NCI-H146 treated with DMSO at 0.1 percent for 48 hours (cell line): Measurements from ENCODE around the gene GAS5.

ENCODE experiments used
- DNase-seq: peaks from one replicate; lab custom pipeline; 2025; ENCODE audit not compliant: unreplicated experiment; lab: John Stamatoyannopoulos, UW

GAS5 gene

DNA sequence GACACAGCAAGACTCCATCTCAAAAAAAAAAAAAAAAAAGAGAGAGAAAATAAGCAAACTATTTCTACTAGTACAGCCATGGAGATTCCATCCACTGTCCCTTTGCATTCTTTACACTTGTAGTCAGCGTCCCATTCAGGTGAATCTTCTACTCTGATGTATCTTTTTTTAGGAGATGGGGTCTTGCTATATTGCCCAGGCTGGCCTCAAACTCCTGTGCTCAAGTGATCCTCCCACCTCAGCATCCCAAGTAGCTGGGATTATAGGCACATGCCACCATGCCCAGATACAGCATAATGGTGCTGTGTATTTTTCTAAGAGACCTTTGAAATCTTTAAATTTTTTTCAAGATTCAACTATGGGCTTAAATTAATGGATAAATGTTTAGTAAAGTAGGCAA is 35.0 kb downstream of the GAS5 start:
- no peak for DNase-seq

DNA sequence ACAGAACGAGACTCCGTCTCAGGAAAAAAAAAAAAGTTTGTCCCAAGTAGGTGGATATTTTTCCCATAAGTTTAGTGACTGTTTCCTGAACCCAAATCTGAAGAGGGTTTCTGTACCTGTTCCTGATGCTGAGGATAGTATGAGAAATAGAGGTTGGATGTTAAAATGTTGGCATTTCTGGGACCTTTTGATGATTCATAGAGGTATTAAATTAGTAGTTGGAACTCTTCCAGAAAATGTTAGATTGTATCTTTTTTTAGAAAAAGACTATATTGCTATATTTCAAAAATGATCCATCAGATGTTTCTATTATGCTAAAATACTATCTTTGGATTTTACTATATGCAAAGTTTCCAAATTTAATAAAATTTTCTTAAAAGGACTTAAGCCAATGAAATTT is 40.2 kb downstream of the GAS5 start:
- no peak for DNase-seq

DNA sequence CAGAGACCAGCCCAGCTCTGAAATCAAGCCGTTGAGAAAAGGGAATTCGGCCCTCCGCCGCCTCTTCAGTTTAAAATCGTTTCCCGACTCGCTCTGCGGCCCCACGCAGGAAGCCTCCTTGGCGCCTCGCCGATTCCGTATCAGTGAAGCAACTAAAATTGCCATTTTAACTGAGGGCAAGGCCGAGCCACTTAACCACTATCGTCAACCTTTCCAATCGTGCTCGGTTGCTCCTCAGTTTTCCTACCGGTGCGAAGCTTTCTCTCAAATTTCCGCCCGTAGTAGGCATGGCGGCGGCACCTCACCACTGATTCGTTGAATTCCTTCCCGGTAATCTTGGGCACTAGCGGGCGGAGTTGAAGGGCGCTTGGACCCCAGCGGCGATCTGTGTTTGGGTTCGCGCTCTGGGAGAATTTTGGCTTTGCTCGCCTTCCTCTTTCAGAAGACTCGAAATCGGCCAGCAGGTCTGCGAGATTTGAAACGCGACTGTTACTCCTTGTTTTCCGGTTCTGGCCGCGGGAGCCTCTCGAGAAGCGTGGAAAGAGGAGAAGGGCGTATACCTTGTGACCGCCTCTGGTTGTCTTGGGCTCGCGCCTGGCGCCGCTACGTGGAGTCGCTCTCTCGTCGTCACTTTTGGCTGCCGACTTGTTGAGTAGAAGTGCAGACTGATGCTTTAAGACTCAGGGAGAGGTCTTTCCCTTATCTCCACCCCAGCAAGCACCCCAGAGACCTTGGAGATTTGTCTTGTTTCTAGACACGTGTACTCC is 43.3 kb downstream of the GAS5 start, which contains the start of the genes CENPL and DARS2:
Gene CENPL (minus strand): TSS at position 569 of the 767 bp plus-strand sequence. CDS start 13,584 bp downstream, outside the sequence.
Gene DARS2 (plus strand): TSS at position 359 of the 767 bp plus-strand sequence. CDS start 557 bp downstream, outside the sequence.
- DNase-seq = peak; percentile 94

GRCh38 chr1:173823781-173824314 is 43.9 kb downstream of the GAS5 start:
- DNase-seq = no peak

- no peak for DNase-seq
Observed at GRCh38 chr1:173821680-173822079, 46.1 kb downstream of the GAS5 start.

DNA sequence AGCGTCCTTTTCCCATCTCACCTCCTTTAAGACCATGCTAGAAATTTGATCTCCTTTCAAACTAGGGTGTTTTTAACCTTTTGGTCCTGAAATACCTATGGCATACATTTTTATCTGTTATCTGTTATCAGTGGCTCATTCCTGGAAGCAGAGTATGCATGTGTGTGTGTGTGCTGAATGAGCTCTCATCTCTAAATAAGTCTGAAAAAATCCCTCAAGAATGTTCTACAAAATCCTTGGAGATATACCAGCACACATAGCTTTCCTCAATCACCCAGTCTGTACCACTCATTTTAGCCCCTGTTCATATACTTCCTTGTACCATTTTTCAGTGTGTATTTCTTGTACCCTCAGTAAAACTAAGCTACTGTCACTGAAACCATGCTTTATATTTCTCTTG is 49.3 kb downstream of the GAS5 start:
- DNase-seq = no peak
